Endothelial cell of umbilical vein (primary cell): ENCODE measurements around the gene GPATCH2. TPM values are rescaled to one million over a fixed set of nuclear protein-coding genes. Genes with fewer than 3 reads are reported as not detected.

Source experiments
- BruUV-seq: library from RNA; stranded (reverse); fragments of 400-500 nt; replicated peaks from 2 replicates; lab custom pipeline; 2021; lab: Mats Ljungman, UMichigan
- CTCF ChIA-PET: fragments of 300-600, 350-600 bp; sonication (Branson Sonifier 250); formaldehyde crosslinking; loops from one replicate; lab custom pipeline; 2021; ENCODE audit warnings: antibody characterized with exemption, inconsistent platforms; lab: Charles Lee
- POLR2A ChIA-PET: fragments of 300-600, 350-600 bp; sonication (Branson Sonifier 250); formaldehyde crosslinking; loops from one replicate; lab custom pipeline; 2021; ENCODE audit warnings: antibody characterized with exemption, inconsistent platforms; lab: Charles Lee
- DNase-seq: peaks from one replicate; pipeline ENCODE4 v3.0.0-alpha.2; 2011; ENCODE audit warnings: low read depth, low spot score
- FAIRE-seq: peaks from 2 replicates; lab custom pipeline; 2011; peaks lifted over from hg19 to GRCh38; lab: Jason Lieb, UNC
- H2AFZ ChIP-seq: 2 replicates; pipeline ENCODE4 v1.6.0; 2012; ENCODE audit warnings: low read depth, low read length, control low read depth, inconsistent platforms
- H3K27ac ChIP-seq: 2 replicates; pipeline ENCODE4 v1.5.1; 2011; ENCODE audit warnings: low read depth, mild to moderate bottlenecking, control low read depth, low read length, moderate library complexity; ENCODE audit not compliant: insufficient read depth
- H3K27me3 ChIP-seq, 2 experiments: 2 replicates each; pipeline versions ENCODE4 v1.6.0 to v1.6.1; 2011; ENCODE audit warnings: low read length in 2 of 2, mixed read lengths in 1 of 2; ENCODE audit not compliant: control insufficient read depth in 2 of 2, insufficient read depth in 2 of 2
- H3K36me3 ChIP-seq, 2 experiments: 2 replicates in 1 of 2; 3 replicates in 1 of 2; pipeline ENCODE4 v1.5.1; 2011; ENCODE audit warnings: low read length in 2 of 2, mild to moderate bottlenecking in 1 of 2, moderate library complexity in 1 of 2; ENCODE audit not compliant: control insufficient read depth in 2 of 2, insufficient read depth in 2 of 2; ENCODE audit errors: extremely low read depth in 1 of 2
- H3K4me1 ChIP-seq: 3 replicates; pipeline ENCODE4 v1.5.1; 2011; ENCODE audit warnings: mild to moderate bottlenecking, low read length; ENCODE audit not compliant: control insufficient read depth, insufficient read depth; ENCODE audit errors: extremely low read depth
- H3K4me2 ChIP-seq: 2 replicates; pipeline ENCODE4 v1.6.1; 2011; ENCODE audit warnings: low read length, control low read depth, mixed read lengths; ENCODE audit not compliant: insufficient read depth
- H3K4me3 ChIP-seq, 3 experiments: fragments of 200-600 bp in 1 of 3; sonication (generic), shearing (Covaris generic) in 1 of 3; replicated peaks in 1 of 3; 2 replicates each; pipeline ENCODE4 v1.5.1; 2011 to 2016; ENCODE audit warnings: control low read depth in 3 of 3, low read length in 3 of 3, mild to moderate bottlenecking in 2 of 3, inconsistent platforms in 1 of 3, low read depth in 1 of 3, moderate library complexity in 1 of 3; ENCODE audit not compliant: insufficient read depth in 1 of 3
- H3K79me2 ChIP-seq: 2 replicates; pipeline ENCODE4 v1.6.0; 2012; ENCODE audit warnings: low read length, inconsistent platforms; ENCODE audit not compliant: control insufficient read depth, insufficient read depth
- H3K9ac ChIP-seq: replicated peaks from 2 replicates; pipeline ENCODE3; 2011; ENCODE audit warnings: low read length, control low read depth; ENCODE audit not compliant: insufficient read depth; ENCODE audit errors: extremely low read depth
- H3K9me1 ChIP-seq: replicated peaks from 3 replicates; pipeline ENCODE4 v1.6.0; 2011; ENCODE audit warnings: mild to moderate bottlenecking, low read length; ENCODE audit not compliant: control insufficient read depth, insufficient read depth; ENCODE audit errors: extremely low read depth
- H3K9me3 ChIP-seq: replicated peaks from 2 replicates; pipeline ENCODE4 v1.5.1; 2012; ENCODE audit warnings: low read length, inconsistent platforms; ENCODE audit not compliant: control insufficient read depth, insufficient read depth
- H4K20me1 ChIP-seq: replicated peaks from 2 replicates; pipeline ENCODE3; 2011; ENCODE audit warnings: mild to moderate bottlenecking, low read length; ENCODE audit not compliant: control insufficient read depth, insufficient read depth; ENCODE audit errors: extremely low read depth
- CTCF ChIP-seq, 2 donors: IDR thresholded peaks; 1 replicate in 1 of 2; 2 replicates in 1 of 2; pipeline ENCODE4 v1.5.1; 2011; ENCODE audit warnings: low read length in 2 of 2, mild to moderate bottlenecking in 2 of 2, moderate library complexity in 2 of 2, control low read depth in 1 of 2, inconsistent platforms in 1 of 2, low read depth in 1 of 2; ENCODE audit not compliant: insufficient read depth in 1 of 2; ENCODE audit errors: extremely low read depth in 1 of 2
- EZH2 ChIP-seq: IDR thresholded peaks from 2 replicates; pipeline ENCODE4 v1.6.1; 2012; ENCODE audit warnings: borderline replicate concordance, low read depth, mild to moderate bottlenecking, moderate library complexity, low read length, inconsistent platforms; ENCODE audit not compliant: severe bottlenecking
- FOS ChIP-seq: IDR thresholded peaks from 2 replicates; pipeline ENCODE4 v1.6.1; 2011; ENCODE audit warnings: mild to moderate bottlenecking, low read length, moderate library complexity, borderline replicate concordance; ENCODE audit not compliant: insufficient read depth
- GATA2 ChIP-seq: IDR thresholded peaks from 2 replicates; pipeline ENCODE4 v1.7.0; 2011; ENCODE audit warnings: low read depth, mild to moderate bottlenecking, moderate library complexity, mixed read lengths, low read length; ENCODE audit not compliant: insufficient read length, insufficient read depth
- JUN ChIP-seq: IDR thresholded peaks from 2 replicates; pipeline ENCODE4 v1.6.1; 2011; ENCODE audit warnings: borderline replicate concordance, low read depth; ENCODE audit not compliant: insufficient read length, insufficient read depth
- MYC ChIP-seq: IDR thresholded peaks from one replicate; pipeline ENCODE4 v1.6.1; 2011; ENCODE audit warnings: mild to moderate bottlenecking, low read depth, low read length
- POLR2A ChIP-seq: IDR thresholded peaks from 2 replicates; pipeline ENCODE4 v1.6.1; 2012; ENCODE audit warnings: low read depth, mild to moderate bottlenecking, control low read depth, low read length
- POLR2AphosphoS5 ChIP-seq: IDR thresholded peaks from 2 replicates; pipeline ENCODE4 v1.6.1; 2012; ENCODE audit warnings: low read depth, mild to moderate bottlenecking, control low read depth, low read length, moderate library complexity; ENCODE audit not compliant: insufficient read depth
- dilution Hi-C: fragments of 300-500 bp; cut with MboI; formaldehyde crosslinking; loops from one replicate; pipeline ENCODE4 v1.15.0; 2019; ENCODE audit warnings: low sequenced_read_pairs; ENCODE audit not compliant: extremely low pct_ligation_motif_present
- intact Hi-C: fragments of 100-400 bp; cut with micrococcal nuclease; formaldehyde crosslinking; loops from one replicate; pipeline ENCODE4 v1.10.0; 2022
- polyA plus RNA-seq, 4 experiments: library from polyadenylated mRNA; depleted of rRNA in 3 of 4; stranded (reverse) in 3 of 4; unstranded in 1 of 4; fragments of >200 nt; gene quantifications; 2 replicates each; pipeline versions ENCODE4 v1.2.1 to v1.2.3, GENCODE V29; 2011 to 2012; ENCODE audit warnings: missing spikeins in 1 of 4
- total RNA-seq: library from RNA; stranded (reverse); gene quantifications from 2 replicates; pipeline ENCODE4 v1.2.3, GENCODE V29; 2021
- TF ChIP-seq, protein P1 (sequence below): IDR thresholded peaks from 2 replicates; pipeline ENCODE4 v1.6.1; 2011; ENCODE audit not compliant: insufficient read depth, insufficient read length

Gene GPATCH2
- total and polyA plus RNA-seq, 2 donors (not counting 3 experiments of a cell fraction or from before 2014, with no cell fraction given), result 3.3 to 15.6 TPM

DNA sequence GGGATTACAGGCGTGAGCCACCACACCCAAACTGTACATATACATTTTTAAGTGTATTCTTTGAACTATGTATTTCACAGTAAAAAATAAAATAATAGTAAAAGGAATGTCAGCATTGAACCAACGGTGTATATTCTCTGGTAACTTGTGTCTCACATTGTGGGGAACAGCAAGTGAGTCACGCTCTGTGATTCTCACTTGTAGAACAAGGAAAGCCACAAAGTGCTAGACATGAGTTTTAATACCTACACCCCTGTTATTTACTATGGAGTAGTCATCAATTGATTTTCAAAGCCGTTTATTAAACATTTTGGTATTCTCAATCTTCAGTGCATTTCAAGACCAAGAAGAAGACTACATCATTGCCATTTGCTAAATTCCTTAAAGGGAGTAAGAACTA is 197.2 kb downstream of the GPATCH2 start:
- Histone ChIP-seq H3K36me3 (no peaks in the 10 kb centered on the region), H3K9ac (no peak overlapping the region), H3K4me2 (no peak overlapping the region), H3K27me3 (no peaks in the 10 kb centered on the region), H3K9me3 (no peaks in the 10 kb centered on the region), H3K4me1 (no peaks in the 10 kb centered on the region), H3K79me2 (no peaks in the 10 kb centered on the region), H3K4me3 (no peak overlapping the region), H2AFZ (no peak overlapping the region), H4K20me1 (no peaks in the 10 kb centered on the region), H3K27ac (no peak overlapping the region), H3K9me1 (no peaks in the 10 kb centered on the region)
- dilution Hi-C loops (no loop called here), intact Hi-C loops (loop anchor here (10.0 kb wide), 1 partner anchor 311 kb away; no protein-coding TSS in a partner anchor)
- FAIRE-seq (no peak), DNase-seq (no peak)
- ChIA-PET CTCF (interaction anchor here (1.4 to 1.6 kb wide), 2 partner anchors 12 to 228 kb away, joined by 3 to 4 read pairs; no protein-coding TSS in a partner anchor), POLR2A (no interaction called here)
- no TSS peak for BruUV-seq
- TF ChIP-seq POLR2A (no peak), MYC (no peak), GATA2 (no peak), EZH2 (no peak), CTCF (IDR thresholded peaks at IDR 0.05; ENCODE audit: extremely low read depth in 1 of 2, insufficient read depth in 1 of 2, low read depth in 1 of 2, low read length in 2 of 2) (no peak), POLR2AphosphoS5 (no peak), FOS (no peak), JUN (no peak)
- TF ChIP-seq, protein P1, sequence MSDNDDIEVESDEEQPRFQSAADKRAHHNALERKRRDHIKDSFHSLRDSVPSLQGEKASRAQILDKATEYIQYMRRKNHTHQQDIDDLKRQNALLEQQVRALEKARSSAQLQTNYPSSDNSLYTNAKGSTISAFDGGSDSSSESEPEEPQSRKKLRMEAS, result no peak
